IPS-18a (cell line): ENCODE data around the gene DOK3.

ENCODE experiments used
- H3K27ac ChIP-seq: one replicate; pipeline ENCODE4 v1.5.1; 2013; ENCODE audit warnings: low read length
- H3K27me3 ChIP-seq: one replicate; pipeline ENCODE4 v1.6.1; 2013; ENCODE audit warnings: mild to moderate bottlenecking, low read length; ENCODE audit not compliant: control insufficient read depth, insufficient read depth
- H3K36me3 ChIP-seq: one replicate; pipeline ENCODE4 v1.6.1; 2013; ENCODE audit warnings: low read depth, low read length; ENCODE audit not compliant: control insufficient read depth
- H3K4me1 ChIP-seq: one replicate; pipeline ENCODE4 v1.6.1; 2013; ENCODE audit warnings: low read depth, low read length; ENCODE audit not compliant: control insufficient read depth
- H3K4me3 ChIP-seq: one replicate; pipeline ENCODE4 v1.5.1; 2013; ENCODE audit warnings: low read length
- H3K9ac ChIP-seq: one replicate; pipeline ENCODE4 v1.6.1; 2013; ENCODE audit warnings: mild to moderate bottlenecking, low read length, moderate library complexity
- H3K9me3 ChIP-seq: one replicate; pipeline ENCODE4 v1.6.1; 2013; ENCODE audit warnings: low read depth, low read length; ENCODE audit not compliant: control insufficient read depth

Gene DOK3

DNA sequence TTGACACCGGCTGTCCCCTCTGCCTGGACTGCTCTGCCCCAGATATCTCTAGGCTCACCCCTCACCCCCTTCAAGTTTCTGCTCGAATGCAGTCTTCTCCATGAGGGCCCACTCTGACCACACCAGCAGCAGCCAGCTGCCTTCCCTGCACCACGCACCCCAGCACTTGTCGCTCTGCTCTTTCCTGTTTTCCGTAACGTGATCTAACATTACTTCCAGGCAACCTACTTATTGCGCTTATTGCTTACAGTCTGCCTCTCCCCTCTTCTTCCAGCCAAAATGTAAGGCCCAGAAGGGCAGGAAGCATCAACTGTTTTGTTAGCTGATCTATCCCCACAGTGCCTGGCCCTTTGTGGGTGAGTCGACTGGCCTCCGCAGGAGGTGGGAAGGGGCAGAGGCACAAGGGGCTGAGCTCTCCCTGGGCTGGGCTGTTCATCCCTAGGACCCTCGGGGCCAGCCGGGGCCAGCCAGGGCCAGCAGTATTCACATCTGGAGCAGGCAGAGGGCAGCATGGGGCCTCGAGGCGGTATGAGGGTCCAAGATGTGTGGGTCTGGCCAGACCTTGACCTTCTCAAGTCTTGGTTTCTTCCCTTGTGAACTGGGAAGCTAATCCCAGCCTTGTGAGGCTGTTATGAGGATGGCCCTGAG, 24.6 kb downstream of the DOK3 start:
- Histone ChIP-seq H3K36me3 (peaks cover 52% of the 10 kb centered on the region), H3K27me3 (no peaks in the 10 kb centered on the region), H3K27ac (no peak overlapping the region), H3K4me1 (no peaks in the 10 kb centered on the region), H3K9ac (no peak overlapping the region), H3K4me3 (no peak overlapping the region), H3K9me3 (no peaks in the 10 kb centered on the region)

DNA sequence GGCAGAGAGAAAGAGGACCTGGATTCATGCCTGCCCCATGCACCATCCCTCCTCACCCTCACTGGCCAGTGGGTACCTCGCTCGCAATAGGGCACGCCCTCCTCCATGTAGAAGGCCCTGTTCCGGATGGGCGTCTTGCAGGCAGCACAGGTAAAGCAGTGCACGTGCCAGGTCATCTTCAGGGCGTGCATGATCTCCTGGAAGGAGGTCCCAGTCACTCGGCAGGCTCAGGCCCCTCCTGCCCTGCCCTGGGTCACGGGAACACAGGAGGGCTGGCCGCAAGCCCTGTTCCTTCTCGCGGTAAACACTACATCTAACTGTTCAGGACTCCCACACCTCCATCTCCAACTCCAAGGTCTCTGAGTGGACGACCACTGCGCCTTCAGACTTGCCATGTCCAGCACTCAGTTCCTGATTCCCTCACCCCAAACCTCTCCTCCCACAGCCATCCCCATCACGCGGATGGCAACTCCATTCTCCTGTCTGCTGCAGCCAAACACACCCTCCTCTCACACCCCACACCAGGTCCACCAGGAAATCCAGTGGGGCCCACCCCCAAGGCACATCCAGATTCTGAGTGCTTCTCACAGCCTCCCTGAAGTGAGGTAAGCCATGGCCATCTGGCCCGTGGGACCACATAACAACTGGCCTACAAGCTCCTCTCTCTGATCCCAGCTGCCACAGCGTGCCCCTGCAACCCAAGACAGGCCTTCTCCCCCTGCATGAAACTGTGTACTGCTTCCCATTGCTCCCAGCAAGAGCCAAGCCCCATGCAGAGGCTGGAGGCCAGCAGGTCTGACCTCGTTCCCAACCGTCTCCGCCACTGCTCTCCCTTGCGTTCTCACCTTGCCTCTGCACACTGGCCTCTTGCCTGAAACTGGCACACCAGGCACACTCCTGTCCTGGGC, 25.4 kb downstream of the DOK3 start:
- Histone ChIP-seq H3K9me3 (no peaks in the 10 kb centered on the region), H3K27me3 (no peaks in the 10 kb centered on the region), H3K36me3 (peaks cover 46% of the 10 kb centered on the region), H3K4me1 (no peaks in the 10 kb centered on the region), H3K9ac (no peak overlapping the region), H3K4me3 (no peak overlapping the region), H3K27ac (no peak overlapping the region)

DNA sequence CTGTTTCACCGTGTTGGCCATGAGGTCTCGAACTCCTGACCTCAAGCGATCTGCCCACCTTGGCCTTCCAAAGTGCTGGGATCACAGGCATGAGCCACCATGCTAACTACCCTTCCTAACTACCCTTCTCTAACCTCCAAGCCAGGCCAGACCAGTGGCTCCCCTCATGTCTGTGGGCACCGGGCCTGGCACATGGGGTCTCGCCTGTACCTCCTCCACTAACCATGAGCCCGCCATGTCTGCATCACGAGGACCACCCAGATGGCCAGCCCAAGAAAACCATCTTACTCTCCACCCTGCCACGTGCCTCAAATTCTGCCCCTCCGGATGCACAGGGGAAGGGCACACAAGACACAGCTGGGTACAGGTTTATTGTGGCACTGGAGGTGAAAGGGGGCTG, 26.6 kb downstream of the DOK3 start:
- no peak overlapping the region for H3K27ac ChIP-seq

DNA sequence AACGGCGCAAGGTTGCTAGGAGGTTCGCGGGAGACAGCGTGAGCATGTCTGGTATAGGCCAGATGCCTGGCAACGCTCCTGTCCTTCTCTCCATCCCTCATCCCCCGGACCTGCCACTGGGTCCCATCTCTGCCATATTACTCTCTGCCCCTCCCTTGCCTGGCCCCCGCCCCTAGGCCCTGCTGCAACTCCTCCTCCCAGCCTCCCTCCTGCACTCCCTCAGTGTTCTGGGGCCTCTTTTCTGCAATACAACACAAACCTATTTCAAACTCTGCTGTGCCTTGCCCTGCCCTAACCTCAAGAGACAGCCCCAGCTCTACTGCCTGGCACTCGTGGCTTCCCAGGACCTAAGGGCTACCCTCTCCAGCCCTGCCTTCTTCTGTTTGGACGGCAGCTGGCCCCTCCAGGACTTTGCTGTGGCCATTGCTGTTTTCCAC, 27.2 kb downstream of the DOK3 start:
- no peaks in the 10 kb centered on the region for H3K9me3 ChIP-seq
- H3K9ac ChIP-seq = no peak overlapping the region
- H3K4me1 ChIP-seq = no peaks in the 10 kb centered on the region
- H3K27me3 ChIP-seq = no peaks in the 10 kb centered on the region
- no peak overlapping the region for H3K27ac ChIP-seq
- H3K36me3 ChIP-seq = peaks cover 27% of the 10 kb centered on the region
- H3K4me3 ChIP-seq = no peak overlapping the region

More for the DNA sequence above, 26.6 kb downstream of the DOK3 start:
- Histone ChIP-seq H3K36me3 (peaks cover 34% of the 10 kb centered on the region), H3K27me3 (no peaks in the 10 kb centered on the region), H3K4me1 (no peaks in the 10 kb centered on the region), H3K9me3 (no peaks in the 10 kb centered on the region), H3K9ac (no peak overlapping the region), H3K4me3 (no peak overlapping the region)

DNA sequence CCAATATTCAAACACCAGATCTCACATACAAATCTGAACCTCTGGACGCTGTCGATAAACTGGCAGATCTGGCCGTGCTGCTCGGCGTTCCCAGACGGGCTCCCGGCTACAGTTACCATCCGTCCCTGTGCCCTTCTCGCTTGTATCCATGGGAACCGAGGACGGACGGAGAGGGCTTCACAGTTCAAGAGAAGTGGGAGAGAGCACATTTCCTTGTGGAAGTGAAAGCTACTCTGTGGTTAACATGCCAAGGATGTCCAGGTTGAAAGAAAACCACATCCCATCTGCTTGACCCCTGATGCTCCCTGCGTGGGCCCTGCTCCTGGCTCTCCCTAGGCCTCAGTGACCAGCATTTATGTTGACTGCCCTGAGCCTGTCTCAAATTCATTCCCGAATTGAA, 29.9 kb downstream of the DOK3 start:
- Histone ChIP-seq H3K27ac (no peak overlapping the region), H3K27me3 (no peaks in the 10 kb centered on the region), H3K4me3 (no peak overlapping the region), H3K4me1 (peaks cover 5% of the 10 kb centered on the region), H3K9ac (no peak overlapping the region), H3K9me3 (no peaks in the 10 kb centered on the region), H3K36me3 (peaks cover 17% of the 10 kb centered on the region)

DNA sequence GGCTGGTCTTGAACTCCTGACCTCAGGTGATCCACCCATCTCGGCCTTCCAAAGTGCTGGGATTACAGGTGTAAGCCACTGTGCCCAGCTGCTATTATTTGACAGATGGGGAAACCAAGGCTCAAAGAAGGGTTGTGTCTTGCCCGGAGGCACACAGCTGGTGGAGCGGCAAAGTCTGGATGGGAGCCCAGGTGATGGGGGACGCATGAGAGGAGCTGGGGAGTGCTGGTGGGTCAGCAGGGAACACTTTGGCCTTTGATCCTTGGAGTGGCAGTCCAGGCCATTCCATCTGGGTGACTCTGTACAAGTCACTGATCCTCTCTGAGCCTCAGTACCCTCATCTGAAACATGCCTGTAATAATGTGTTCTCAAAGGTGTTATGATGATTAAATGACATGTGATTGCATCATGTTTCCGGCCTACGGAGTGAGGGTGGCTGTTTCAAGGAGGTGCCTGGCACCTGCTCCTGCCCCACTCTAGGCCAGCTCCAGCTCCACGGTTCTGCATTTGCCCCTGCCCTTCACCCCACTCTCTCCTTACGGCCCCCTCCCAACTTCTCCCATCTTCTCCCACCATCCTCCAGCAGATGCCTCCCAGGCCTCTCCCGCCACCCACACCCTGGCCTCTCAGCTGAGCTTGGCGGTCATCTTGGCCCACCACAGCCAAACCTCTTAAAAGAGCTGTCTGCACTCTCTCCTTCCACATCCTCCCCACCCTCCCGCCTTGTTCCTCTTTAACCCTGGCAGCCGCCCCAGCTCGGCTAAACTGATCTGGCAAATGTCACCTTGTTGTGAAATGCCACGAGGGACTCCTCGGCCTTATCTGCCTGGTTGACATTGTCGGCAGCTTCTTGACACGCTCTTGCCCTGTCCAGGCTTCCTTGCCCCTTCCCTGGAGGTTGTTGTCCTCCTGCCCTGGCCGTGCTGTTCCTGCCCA, 30.6 kb downstream of the DOK3 start:
- no peak overlapping the region for H3K27ac ChIP-seq
- peaks cover 11% of the 10 kb centered on the region for H3K4me1 ChIP-seq
- H3K4me3 ChIP-seq = no peak overlapping the region
- H3K36me3 ChIP-seq = peaks cover 12% of the 10 kb centered on the region
- no peaks in the 10 kb centered on the region for H3K27me3 ChIP-seq
- no peak overlapping the region for H3K9ac ChIP-seq
- no peaks in the 10 kb centered on the region for H3K9me3 ChIP-seq

DNA sequence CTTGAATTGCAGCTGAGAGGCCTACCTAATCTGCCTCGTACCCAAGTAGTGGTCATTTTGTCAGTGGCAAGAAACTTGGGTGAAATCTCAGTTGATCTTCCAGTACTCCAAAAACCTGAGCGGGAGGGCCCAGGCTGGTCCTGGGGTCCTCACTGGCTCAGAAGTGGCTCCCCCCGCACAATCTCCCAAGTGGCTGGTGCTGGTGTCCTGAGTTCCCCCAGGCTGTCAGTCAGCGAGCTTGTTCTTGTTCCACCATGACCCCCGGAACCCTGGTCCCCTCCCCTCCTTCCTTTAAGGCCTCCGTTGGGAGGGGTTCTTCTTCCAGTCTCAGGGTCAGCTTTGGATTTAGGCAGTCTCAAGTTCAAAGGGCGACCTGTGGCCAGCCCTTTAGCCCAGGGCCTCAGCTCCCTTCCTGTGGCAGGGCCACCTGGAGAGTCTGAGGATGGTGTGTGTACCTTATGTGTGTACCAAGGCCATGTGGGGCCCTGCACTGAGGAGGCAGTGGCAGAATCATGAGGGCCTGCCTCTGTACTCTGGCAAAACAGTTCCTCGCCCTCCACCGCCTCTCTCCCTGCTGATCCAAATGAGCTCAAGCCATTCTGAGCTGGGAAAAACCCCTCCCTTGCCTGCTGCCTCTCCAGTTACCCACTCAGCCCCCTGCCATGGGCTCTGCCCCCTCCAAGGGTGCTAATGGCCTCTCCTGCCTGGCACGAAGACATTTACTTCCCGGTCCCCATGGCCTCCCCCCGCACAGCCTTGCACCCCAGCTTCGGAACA, 31.7 kb downstream of the DOK3 start:
- H3K27ac ChIP-seq = no peak overlapping the region

DNA sequence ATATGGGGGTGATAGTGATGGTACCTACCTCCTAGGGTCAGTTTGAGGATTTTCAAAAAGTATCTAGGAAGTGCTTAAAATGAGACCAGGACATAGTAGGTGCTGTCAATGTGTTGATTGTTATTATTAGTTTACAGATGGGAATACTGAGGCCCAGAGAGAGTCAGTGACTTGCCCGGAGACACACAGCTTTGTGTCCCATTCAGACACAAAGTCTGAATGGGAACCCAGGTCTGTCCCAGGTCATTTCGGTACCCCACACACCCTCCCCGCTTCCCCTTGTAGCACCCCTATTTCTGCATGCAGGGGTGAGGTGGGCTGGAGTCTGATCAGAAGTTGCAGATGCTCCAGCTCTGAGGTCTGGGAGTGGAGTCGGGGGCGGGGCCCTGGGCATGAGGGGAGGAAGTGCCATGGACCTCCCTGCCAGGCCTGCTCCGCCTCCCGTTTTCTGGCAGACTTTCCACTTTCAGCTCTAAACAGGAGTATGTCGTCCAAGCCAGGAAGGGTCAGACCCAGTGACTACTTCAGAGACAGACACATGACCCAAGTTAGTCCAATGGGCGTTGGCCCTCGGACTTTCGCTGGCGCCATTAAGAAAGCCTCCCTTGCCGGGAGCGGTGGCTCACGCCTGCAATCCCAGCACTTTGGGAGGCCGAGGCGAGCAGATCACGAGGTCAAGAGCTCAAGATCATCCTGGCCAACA, 32.9 kb downstream of the DOK3 start:
- Histone ChIP-seq H3K9me3 (no peaks in the 10 kb centered on the region), H3K9ac (no peak overlapping the region), H3K27me3 (no peaks in the 10 kb centered on the region), H3K36me3 (peaks cover 5% of the 10 kb centered on the region), H3K27ac (no peak overlapping the region), H3K4me1 (peaks cover 18% of the 10 kb centered on the region), H3K4me3 (no peak overlapping the region)

More for the DNA sequence above, 31.7 kb downstream of the DOK3 start:
- Histone ChIP-seq H3K9ac (no peak overlapping the region), H3K27me3 (no peaks in the 10 kb centered on the region), H3K4me1 (peaks cover 12% of the 10 kb centered on the region), H3K9me3 (no peaks in the 10 kb centered on the region), H3K4me3 (no peak overlapping the region), H3K36me3 (peaks cover 5% of the 10 kb centered on the region)

DNA sequence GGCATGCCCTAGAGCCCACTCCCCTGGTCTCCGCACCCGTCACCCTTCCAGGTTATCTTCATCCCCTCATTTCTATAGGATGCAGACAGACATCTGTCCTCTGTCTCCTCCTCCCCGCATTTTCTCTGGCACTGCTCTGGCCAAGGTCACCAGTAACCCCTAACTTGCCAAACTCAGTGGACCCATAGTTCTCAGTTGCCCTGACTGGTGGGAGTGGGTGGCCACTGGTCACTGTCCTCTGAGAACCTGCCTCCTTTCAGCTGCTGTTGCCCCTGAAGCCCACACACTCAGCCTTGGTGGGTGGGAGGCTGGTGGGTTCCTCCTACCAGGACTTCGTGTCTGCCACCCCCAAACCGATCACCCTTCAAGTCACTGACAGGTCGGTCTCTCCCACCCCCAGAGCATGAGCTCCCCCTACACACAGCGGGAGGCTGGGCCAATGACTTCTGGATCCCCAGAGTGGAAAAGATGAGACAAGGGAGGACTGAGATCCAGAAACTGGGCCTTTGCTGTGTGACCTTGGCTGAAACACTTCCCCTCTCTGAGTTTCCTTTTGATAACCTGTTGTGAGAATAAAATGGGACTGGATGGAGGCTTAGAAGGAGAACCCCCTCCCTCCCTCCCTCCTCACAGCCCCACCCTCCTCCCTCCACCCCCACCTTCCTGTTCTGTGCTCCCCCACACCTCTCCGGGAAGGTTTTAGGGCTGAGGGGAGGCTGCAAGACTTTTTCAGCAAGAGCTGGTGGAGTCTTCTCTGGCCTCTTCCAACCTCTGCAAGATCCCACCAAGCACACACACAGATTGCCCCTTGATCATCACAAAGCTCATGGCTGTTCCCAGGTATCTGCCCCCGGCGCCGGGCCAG, 33.8 kb downstream of the DOK3 start:
- no peaks in the 10 kb centered on the region for H3K27me3 ChIP-seq
- H3K9me3 ChIP-seq = no peaks in the 10 kb centered on the region
- H3K36me3 ChIP-seq = peaks cover 11% of the 10 kb centered on the region
- no peak overlapping the region for H3K27ac ChIP-seq
- peaks cover 27% of the 10 kb centered on the region for H3K4me1 ChIP-seq
- H3K4me3 ChIP-seq = no peak overlapping the region
- H3K9ac ChIP-seq = no peak overlapping the region
